ENCODE data around the gene CYP2C19.
"Not testable (repeated sequence)": the region's sequence is repeated elsewhere in the genome, so short reads cannot be mapped to it uniquely, and the experiment has no call there.

DNA sequence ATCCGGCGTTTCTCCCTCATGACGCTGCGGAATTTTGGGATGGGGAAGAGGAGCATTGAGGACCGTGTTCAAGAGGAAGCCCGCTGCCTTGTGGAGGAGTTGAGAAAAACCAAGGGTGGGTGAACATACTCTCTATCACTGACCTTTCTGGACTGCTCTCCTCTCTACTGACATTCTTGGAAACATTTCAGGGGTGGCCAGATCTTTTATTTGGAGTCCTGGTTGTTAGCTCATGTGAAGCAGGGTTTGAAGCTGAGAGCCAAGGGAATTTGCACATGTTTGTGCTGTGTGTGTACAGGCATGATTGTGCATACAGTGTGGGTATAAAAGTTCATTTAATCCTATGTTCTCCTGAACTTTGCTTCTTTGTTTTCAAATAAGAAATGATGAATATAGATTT lies 12.9 kb downstream of the CYP2C19 start:
- not testable (repeated sequence) for TF ChIP-seq POLR2AphosphoS5, POLR2A (IDR thresholded peaks at IDR 0.05)
- TF ChIP-seq, protein P1, sequence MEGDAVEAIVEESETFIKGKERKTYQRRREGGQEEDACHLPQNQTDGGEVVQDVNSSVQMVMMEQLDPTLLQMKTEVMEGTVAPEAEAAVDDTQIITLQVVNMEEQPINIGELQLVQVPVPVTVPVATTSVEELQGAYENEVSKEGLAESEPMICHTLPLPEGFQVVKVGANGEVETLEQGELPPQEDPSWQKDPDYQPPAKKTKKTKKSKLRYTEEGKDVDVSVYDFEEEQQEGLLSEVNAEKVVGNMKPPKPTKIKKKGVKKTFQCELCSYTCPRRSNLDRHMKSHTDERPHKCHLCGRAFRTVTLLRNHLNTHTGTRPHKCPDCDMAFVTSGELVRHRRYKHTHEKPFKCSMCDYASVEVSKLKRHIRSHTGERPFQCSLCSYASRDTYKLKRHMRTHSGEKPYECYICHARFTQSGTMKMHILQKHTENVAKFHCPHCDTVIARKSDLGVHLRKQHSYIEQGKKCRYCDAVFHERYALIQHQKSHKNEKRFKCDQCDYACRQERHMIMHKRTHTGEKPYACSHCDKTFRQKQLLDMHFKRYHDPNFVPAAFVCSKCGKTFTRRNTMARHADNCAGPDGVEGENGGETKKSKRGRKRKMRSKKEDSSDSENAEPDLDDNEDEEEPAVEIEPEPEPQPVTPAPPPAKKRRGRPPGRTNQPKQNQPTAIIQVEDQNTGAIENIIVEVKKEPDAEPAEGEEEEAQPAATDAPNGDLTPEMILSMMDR (IDR thresholded peaks at IDR 0.05 in 8 of 11, conservative IDR thresholded peaks at IDR 0.05 in 3 of 11): not testable (repeated sequence)

Measured in spleen (tissue), 7 donors.